CD4-positive, alpha-beta T cell treated with Interleukin-6 at 100 ng/mL for 8 hours (primary cell): ENCODE data around the gene ADGRB3.
"Not testable (repeated sequence)": the region's sequence is repeated elsewhere in the genome, so short reads cannot be mapped to it uniquely, and the experiment has no call there.

ENCODE experiments used
- DNase-seq: peaks from one replicate; pipeline ENCODE4 v3.0.0-alpha.2; 2020; ENCODE audit warnings: mixed read lengths, low spot score

ADGRB3 gene

GRCh38 chr6:68958327-68958726, 323.2 kb downstream of the ADGRB3 start:
- DNase-seq, result no peak

GRCh38 chr6:68967549-68968300, 332.6 kb downstream of the ADGRB3 start:
- DNase-seq, result peak; percentile 14

GRCh38 chr6:68968301-68968649, 333.2 kb downstream of the ADGRB3 start:
- DNase-seq, result no peak

GRCh38 chr6:68973066-68973465, 338.0 kb downstream of the ADGRB3 start:
- no peak for DNase-seq

- no peak for DNase-seq
These were observed 340.0 kb downstream of the ADGRB3 start for GRCh38 chr6:68975064-68975463.

- DNase-seq, result no peak
These were observed 340.7 kb downstream of the ADGRB3 start for GRCh38 chr6:68975816-68976215.

- no peak for DNase-seq
These were observed 341.2 kb downstream of the ADGRB3 start for GRCh38 chr6:68976260-68976659.

GRCh38 chr6:68978411-68978810, 343.3 kb downstream of the ADGRB3 start:
- DNase-seq, result no peak

GRCh38 chr6:68981668-68982067, 346.6 kb downstream of the ADGRB3 start:
- not testable (repeated sequence) for DNase-seq

- DNase-seq, result no peak
These were observed 353.6 kb downstream of the ADGRB3 start for GRCh38 chr6:68988698-68989097.

GRCh38 chr6:68990317-68990716, 355.2 kb downstream of the ADGRB3 start:
- no peak for DNase-seq

- no peak for DNase-seq
These were observed 358.8 kb downstream of the ADGRB3 start for GRCh38 chr6:68993911-68994310.

- DNase-seq, result no peak
These were observed 359.4 kb downstream of the ADGRB3 start for GRCh38 chr6:68994521-68994920.

GRCh38 chr6:69005199-69005598, 370.1 kb downstream of the ADGRB3 start:
- DNase-seq, result no peak

- DNase-seq, result no peak
These were observed 372.7 kb downstream of the ADGRB3 start for GRCh38 chr6:69007781-69008180.

GRCh38 chr6:69012211-69012610, 377.1 kb downstream of the ADGRB3 start:
- no peak for DNase-seq

GRCh38 chr6:69012876-69013275, 377.8 kb downstream of the ADGRB3 start:
- no peak for DNase-seq

GRCh38 chr6:69018906-69019305, 383.8 kb downstream of the ADGRB3 start:
- DNase-seq, result no peak

GRCh38 chr6:69019832-69020231, 384.8 kb downstream of the ADGRB3 start:
- DNase-seq, result no peak

GRCh38 chr6:69022993-69023392, 387.9 kb downstream of the ADGRB3 start:
- DNase-seq, result no peak

- DNase-seq, result no peak
These were observed 391.2 kb downstream of the ADGRB3 start for GRCh38 chr6:69026243-69026642.

GRCh38 chr6:69026715-69027114, 391.6 kb downstream of the ADGRB3 start:
- DNase-seq, result no peak

GRCh38 chr6:69027861-69028260, 392.8 kb downstream of the ADGRB3 start:
- no peak for DNase-seq

GRCh38 chr6:69038841-69039240, 403.8 kb downstream of the ADGRB3 start:
- DNase-seq, result no peak
